Prostate gland (tissue), 2 donors: ENCODE measurements around the gene TCF12. TPM values are rescaled to one million over a fixed set of nuclear protein-coding genes. Genes with fewer than 3 reads are reported as not detected.

Source experiments
- DNase-seq: peaks from one replicate; pipeline ENCODE4 v3.0.0-alpha.2; 2019; ENCODE audit warnings: low spot score
- H3K27ac ChIP-seq, 2 donors: fragments of 200-600 bp; sonication (generic); 2 replicates each; pipeline ENCODE4 v1.5.1; 2017 to 2019
- H3K27me3 ChIP-seq: fragments of 200-600 bp; sonication (generic); replicated peaks from 2 replicates; pipeline ENCODE4 v1.5.1; 2019; ENCODE audit not compliant: insufficient read depth
- H3K36me3 ChIP-seq, 2 donors: fragments of 200-600 bp; sonication (generic); 1 replicate in 1 of 2; 2 replicates in 1 of 2; pipeline versions ENCODE4 v1.5.1 to v1.8.1; 2017 to 2019
- H3K4me1 ChIP-seq: fragments of 200-600 bp; sonication (generic); replicated peaks from 2 replicates; pipeline ENCODE4 v1.5.1; 2019
- H3K4me3 ChIP-seq, 2 donors: fragments of 200-600 bp; sonication (generic); 2 replicates each; pipeline ENCODE4 v1.5.1; 2017 to 2019
- H3K9me3 ChIP-seq: fragments of 200-600 bp; sonication (generic); 2 replicates; pipeline ENCODE4 v1.5.1; 2017
- POLR2A ChIP-seq: fragments of 450-650 bp; IDR thresholded peaks from one replicate; pipeline ENCODE4 v1.6.1; 2016; ENCODE audit warnings: antibody characterized with exemption, mild to moderate bottlenecking
- POLR2AphosphoS5 ChIP-seq: sonication (generic); formaldehyde crosslinking; IDR thresholded peaks from one replicate; pipeline ENCODE4 v1.6.1; 2017; ENCODE audit warnings: antibody characterized with exemption
- WGBS: methylation state at CpG from one replicate; pipeline ENCODE4 v1.1.5; 2018; 5-methylcytosine and 5-hydroxymethylcytosine counted together
- intact Hi-C: fragments of 100-400 bp; cut with DNase I; formaldehyde crosslinking; loops from one replicate; pipeline ENCODE4 v1.14.2; 2022
- total RNA-seq, 2 donors: library from RNA; depleted of rRNA; stranded (reverse); fragments of >200 nt; gene quantifications; one replicate each; pipeline ENCODE4 v1.1.0, GENCODE V29; 2016
- TF ChIP-seq, protein P1 (sequence below), 4 experiments: fragments of 200-600 bp in 2 of 4; fragments of 450-650 bp in 2 of 4; sonication (generic) in 2 of 4; IDR thresholded peaks; 1 replicate in 3 of 4; 2 replicates in 1 of 4; pipeline ENCODE4 v1.5.1; 2016 to 2019; ENCODE audit warnings: antibody characterized with exemption in 4 of 4, mild to moderate bottlenecking in 2 of 4, moderate library complexity in 2 of 4

The TCF12 gene
- total RNA-seq, 2 donors from 2014 or later = 95.4 to 123 TPM

GRCh38 chr15:57314221-57314620 is 395.8 kb downstream of the TCF12 start:
- WGBS = 88% methylated on average over 3 of the region's 3 CpGs
- Histone ChIP-seq H3K4me3 (no peak overlapping the region), H3K9me3 (no peaks in the 10 kb centered on the region), H3K36me3 (no peaks in the 10 kb centered on the region), H3K4me1 (no peaks in the 10 kb centered on the region), H3K27ac (no peak overlapping the region), H3K27me3 (no peaks in the 10 kb centered on the region)
- intact Hi-C loops = no loop called here
- TF ChIP-seq, protein P1, sequence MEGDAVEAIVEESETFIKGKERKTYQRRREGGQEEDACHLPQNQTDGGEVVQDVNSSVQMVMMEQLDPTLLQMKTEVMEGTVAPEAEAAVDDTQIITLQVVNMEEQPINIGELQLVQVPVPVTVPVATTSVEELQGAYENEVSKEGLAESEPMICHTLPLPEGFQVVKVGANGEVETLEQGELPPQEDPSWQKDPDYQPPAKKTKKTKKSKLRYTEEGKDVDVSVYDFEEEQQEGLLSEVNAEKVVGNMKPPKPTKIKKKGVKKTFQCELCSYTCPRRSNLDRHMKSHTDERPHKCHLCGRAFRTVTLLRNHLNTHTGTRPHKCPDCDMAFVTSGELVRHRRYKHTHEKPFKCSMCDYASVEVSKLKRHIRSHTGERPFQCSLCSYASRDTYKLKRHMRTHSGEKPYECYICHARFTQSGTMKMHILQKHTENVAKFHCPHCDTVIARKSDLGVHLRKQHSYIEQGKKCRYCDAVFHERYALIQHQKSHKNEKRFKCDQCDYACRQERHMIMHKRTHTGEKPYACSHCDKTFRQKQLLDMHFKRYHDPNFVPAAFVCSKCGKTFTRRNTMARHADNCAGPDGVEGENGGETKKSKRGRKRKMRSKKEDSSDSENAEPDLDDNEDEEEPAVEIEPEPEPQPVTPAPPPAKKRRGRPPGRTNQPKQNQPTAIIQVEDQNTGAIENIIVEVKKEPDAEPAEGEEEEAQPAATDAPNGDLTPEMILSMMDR (IDR thresholded peaks at IDR 0.05) = no peak
- no peak for TF ChIP-seq POLR2A
- TF ChIP-seq POLR2AphosphoS5 = no peak
- DNase-seq = no peak

GRCh38 chr15:57316451-57316850 is 398.0 kb downstream of the TCF12 start:
- H3K27me3 ChIP-seq = no peaks in the 10 kb centered on the region
- H3K36me3 ChIP-seq = no peaks in the 10 kb centered on the region
- intact Hi-C loops = no loop called here
- WGBS = 73% methylated on average over 4 of the region's 4 CpGs
- H3K9me3 ChIP-seq = no peaks in the 10 kb centered on the region
- no peak overlapping the region for H3K27ac ChIP-seq
- H3K4me1 ChIP-seq = no peaks in the 10 kb centered on the region
- no peak overlapping the region for H3K4me3 ChIP-seq
- DNase-seq = no peak
- TF ChIP-seq, protein P1 (IDR thresholded peaks at IDR 0.05) = no peak
- TF ChIP-seq POLR2AphosphoS5 (no peak), POLR2A (no peak)

GRCh38 chr15:57319226-57319918 is 400.9 kb downstream of the TCF12 start:
- H3K36me3 ChIP-seq = no peaks in the 10 kb centered on the region
- H3K27ac ChIP-seq = no peak overlapping the region
- no peaks in the 10 kb centered on the region for H3K9me3 ChIP-seq
- no peak overlapping the region for H3K4me3 ChIP-seq
- 95% methylated on average over 34 of the region's 36 CpGs for WGBS
- H3K4me1 ChIP-seq = no peaks in the 10 kb centered on the region
- intact Hi-C loops = no loop called here
- TF ChIP-seq POLR2A (no peak), POLR2AphosphoS5 (no peak)
- TF ChIP-seq, protein P1 (IDR thresholded peaks at IDR 0.05) = no peak
- H3K27me3 ChIP-seq = no peaks in the 10 kb centered on the region
- no peak for DNase-seq

GRCh38 chr15:57319919-57320560 is 401.6 kb downstream of the TCF12 start:
- no peaks in the 10 kb centered on the region for H3K9me3 ChIP-seq
- no peaks in the 10 kb centered on the region for H3K27me3 ChIP-seq
- peak overlapping the region; percentile 44 to 85 for H3K27ac ChIP-seq
- 77% methylated on average over 22 of the region's 23 CpGs for WGBS
- intact Hi-C loops = no loop called here
- no peak overlapping the region for H3K4me3 ChIP-seq
- TF ChIP-seq, protein P1 (IDR thresholded peaks at IDR 0.05) = no peak
- no peak for TF ChIP-seq POLR2AphosphoS5
- no peak for TF ChIP-seq POLR2A
- no peaks in the 10 kb centered on the region for H3K4me1 ChIP-seq
- no peak for DNase-seq
- no peaks in the 10 kb centered on the region for H3K36me3 ChIP-seq
